Stimulated activated naive CD8-positive, alpha-beta T cell treated with anti-CD3 and anti-CD28 coated beads, Interleukin-15, amount 100 ng/mL, for 72 hours (primary cell): ENCODE data around the gene WDFY1.

Source experiments
- ATAC-seq: fragments of 150-1000 bp; cut with Tn5 transposase; 2 replicates; pipeline ENCODE4 v1.10.0; 2021; ENCODE audit warnings: mild to moderate bottlenecking, moderate library complexity
- DNase-seq, 2 donors: peaks; one replicate each; pipeline ENCODE4 v3.0.0; 2021 to 2022
- H3K27ac Mint-ChIP-seq, 2 donors: one replicate each; pipeline ENCODE4 v1.8.0; 2022; ENCODE audit warnings: mild to moderate bottlenecking in 2 of 2, mixed read lengths in 2 of 2, moderate library complexity in 2 of 2
- H3K27me3 Mint-ChIP-seq: one replicate; pipeline ENCODE4 v1.8.0; 2022; ENCODE audit warnings: mixed read lengths
- H3K4me1 Mint-ChIP-seq: one replicate; pipeline ENCODE4 v1.8.0; 2022; ENCODE audit warnings: mild to moderate bottlenecking, mixed read lengths
- H3K4me3 Mint-ChIP-seq, 2 donors: one replicate each; pipeline ENCODE4 v1.8.0; 2022; ENCODE audit warnings: mild to moderate bottlenecking in 2 of 2, mixed read lengths in 2 of 2, moderate library complexity in 1 of 2
- H3K9me3 Mint-ChIP-seq, 2 donors: one replicate each; pipeline ENCODE4 v1.8.0; 2022; ENCODE audit warnings: mixed read lengths in 2 of 2

The WDFY1 gene

DNA sequence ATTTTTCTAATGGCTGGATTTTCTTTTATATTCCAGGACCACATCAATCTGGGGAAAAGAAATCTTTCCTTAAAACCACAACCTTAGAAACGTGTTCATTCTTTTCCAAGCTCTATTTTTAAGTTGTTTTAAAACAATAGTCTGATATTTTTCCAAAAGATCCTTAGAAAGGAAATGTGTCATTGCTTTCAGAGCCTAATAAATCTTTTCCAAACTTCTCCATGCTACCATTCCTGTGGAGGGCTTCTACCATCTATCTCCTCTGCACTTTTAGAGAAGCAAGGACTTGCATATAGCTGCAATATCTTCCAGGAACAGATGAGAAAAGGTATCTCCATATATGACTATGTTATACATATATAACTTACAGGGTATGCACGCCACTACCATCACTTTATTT is 21.2 kb downstream of the WDFY1 start:
- DNase-seq, result no peak

DNA sequence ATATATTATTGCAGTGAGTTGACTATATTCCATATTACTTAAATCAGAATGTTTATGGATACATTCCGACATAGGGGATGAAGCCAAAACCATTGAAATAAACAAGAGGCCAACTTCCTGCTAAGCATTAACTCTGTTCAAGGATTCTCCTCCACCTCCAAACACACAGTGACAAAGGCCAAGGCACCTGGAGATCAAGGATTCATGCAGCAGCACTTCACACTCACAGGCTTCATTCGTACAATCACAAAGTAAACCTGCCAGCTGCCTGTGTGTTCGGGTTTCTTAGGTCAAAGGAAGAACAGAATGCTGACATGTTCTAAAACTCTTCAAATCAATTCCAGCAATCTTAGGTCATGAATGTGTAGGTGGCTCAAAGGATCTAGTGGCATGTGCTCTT is 22.8 kb downstream of the WDFY1 start:
- peaks cover 14% of the 10 kb centered on the region for H3K4me1 Mint-ChIP-seq
- no peaks in the 10 kb centered on the region for H3K9me3 Mint-ChIP-seq
- DNase-seq, result no peak
- no peak overlapping the region for H3K27ac Mint-ChIP-seq
- ATAC-seq, result no peak
- H3K4me3 Mint-ChIP-seq, result no peak overlapping the region
- no peaks in the 10 kb centered on the region for H3K27me3 Mint-ChIP-seq

More for the DNA sequence above, 21.2 kb downstream of the WDFY1 start:
- H3K4me3 Mint-ChIP-seq, result no peak overlapping the region
- H3K27ac Mint-ChIP-seq, result no peak overlapping the region
- no peaks in the 10 kb centered on the region for H3K27me3 Mint-ChIP-seq
- peaks cover 26% of the 10 kb centered on the region for H3K4me1 Mint-ChIP-seq
- H3K9me3 Mint-ChIP-seq, result peaks cover 0 to 4% of the 10 kb centered on the region in 2 donors
- no peak for ATAC-seq

DNA sequence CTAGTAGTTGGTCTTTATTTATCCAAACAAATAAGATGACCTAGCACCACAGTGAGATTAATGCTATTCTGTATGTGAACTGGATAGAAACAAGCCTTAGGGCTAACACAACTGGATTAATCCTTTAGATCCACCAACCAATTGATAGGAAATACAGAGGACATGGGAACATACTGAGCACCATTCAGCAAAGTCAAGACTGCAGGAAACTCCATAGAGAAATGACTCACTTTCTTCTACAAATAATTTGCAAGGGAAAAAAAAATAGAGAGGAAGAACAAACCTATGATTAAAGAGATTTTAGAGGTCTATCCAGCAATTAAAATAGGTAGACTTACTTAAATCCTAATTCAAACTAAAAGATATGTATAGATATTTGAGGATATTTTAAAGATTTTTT is 23.9 kb downstream of the WDFY1 start:
- Mint-ChIP-seq H3K27me3 (no peaks in the 10 kb centered on the region), H3K4me1 (peaks cover 14% of the 10 kb centered on the region), H3K4me3 (no peak overlapping the region), H3K9me3 (no peaks in the 10 kb centered on the region), H3K27ac (no peak overlapping the region)
- ATAC-seq (no peak), DNase-seq (no peak)

- H3K9me3 Mint-ChIP-seq, result no peaks in the 10 kb centered on the region
- no peak overlapping the region for H3K4me3 Mint-ChIP-seq
- no peak overlapping the region for H3K27ac Mint-ChIP-seq
- DNase-seq (no peak), ATAC-seq (peak; percentile 40)
- peaks cover 14% of the 10 kb centered on the region for H3K4me1 Mint-ChIP-seq
- no peaks in the 10 kb centered on the region for H3K27me3 Mint-ChIP-seq
Observed at GRCh38 chr2:223920109-223920508, 25.0 kb downstream of the WDFY1 start.

GRCh38 chr2:223918671-223919134 is 26.4 kb downstream of the WDFY1 start:
- H3K27ac Mint-ChIP-seq, result no peak overlapping the region
- no peaks in the 10 kb centered on the region for H3K9me3 Mint-ChIP-seq
- H3K4me3 Mint-ChIP-seq, result no peak overlapping the region
- H3K27me3 Mint-ChIP-seq, result no peaks in the 10 kb centered on the region
- H3K4me1 Mint-ChIP-seq, result peaks cover 14% of the 10 kb centered on the region
- DNase-seq (no peak), ATAC-seq (no peak)

DNA sequence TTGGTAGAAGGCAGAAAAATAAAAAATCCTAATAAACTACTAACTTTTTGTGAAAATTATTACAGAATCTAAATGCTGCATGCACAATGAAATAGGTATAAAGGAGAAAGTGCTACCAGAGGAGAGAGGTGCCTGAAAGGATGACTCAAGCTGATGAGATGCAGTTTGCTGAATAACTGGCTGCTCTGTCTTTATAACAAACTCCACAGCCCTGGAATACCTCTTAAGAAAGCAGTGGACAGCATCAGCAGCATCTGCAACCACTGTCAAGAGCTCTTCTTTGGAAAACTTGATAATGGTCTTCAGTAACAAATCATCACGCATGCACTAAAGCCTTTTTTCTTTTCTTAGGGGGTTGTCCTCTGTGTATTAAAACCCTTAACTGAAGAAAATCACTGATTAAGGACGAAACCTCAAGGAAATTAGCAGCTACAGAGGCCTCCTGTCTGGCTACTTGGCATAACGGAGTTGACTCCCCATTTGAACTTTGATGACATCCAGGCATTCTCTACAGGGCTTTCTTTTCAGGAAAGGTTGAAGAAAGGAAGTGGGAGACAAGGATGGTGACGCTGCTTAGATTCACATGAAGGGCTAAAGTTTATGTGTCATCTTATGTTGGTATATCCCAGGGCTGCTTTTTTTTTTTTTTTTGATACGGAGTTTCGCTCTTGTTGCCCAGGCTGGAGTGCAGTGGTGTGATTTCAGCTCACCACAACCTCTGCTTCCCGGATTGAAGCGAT is 28.8 kb downstream of the WDFY1 start:
- H3K4me3 Mint-ChIP-seq, result no peak overlapping the region
- H3K9me3 Mint-ChIP-seq, result no peaks in the 10 kb centered on the region
- no peaks in the 10 kb centered on the region for H3K4me1 Mint-ChIP-seq
- H3K27ac Mint-ChIP-seq, result no peak overlapping the region
- no peak for ATAC-seq
- no peak for DNase-seq
- H3K27me3 Mint-ChIP-seq, result no peaks in the 10 kb centered on the region

DNA sequence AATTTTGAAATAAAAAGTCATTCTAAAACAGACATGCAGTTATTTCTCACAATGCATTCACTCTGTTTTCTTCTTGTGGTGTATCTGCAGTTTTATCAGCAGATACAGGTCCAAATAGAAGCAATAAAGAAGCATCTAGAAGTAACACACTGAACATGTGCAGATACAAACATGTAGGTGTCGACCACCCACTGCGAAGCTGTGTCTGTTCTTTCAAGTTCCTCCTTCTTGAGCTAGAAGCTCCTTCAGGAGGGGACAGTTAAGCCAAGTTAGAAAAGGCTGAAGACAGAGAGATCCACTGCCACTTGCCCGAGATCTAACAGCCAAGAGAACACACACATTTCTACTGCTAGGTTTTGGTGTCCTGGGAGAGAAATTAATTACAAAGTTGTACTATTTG is 30.1 kb downstream of the WDFY1 start:
- no peak for DNase-seq

DNA sequence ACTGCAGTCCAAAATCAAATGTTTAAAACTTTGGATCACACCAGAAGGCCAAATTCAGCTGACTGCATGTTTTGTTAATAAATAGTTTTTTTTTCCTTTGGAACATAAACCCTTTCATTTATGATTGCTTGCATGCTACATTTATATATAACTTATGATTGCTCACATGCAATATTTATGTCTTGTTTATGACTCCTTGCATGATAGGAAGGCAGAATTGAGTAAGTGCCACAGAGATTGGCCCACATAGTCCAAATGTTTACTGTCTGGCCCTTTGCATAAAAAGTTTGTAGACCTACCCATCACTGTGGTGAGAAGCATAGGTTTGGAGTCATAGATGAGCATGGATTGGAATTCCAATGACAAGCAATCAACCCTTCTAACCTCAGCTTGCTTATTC is 30.8 kb downstream of the WDFY1 start:
- Mint-ChIP-seq H3K9me3 (no peaks in the 10 kb centered on the region), H3K4me1 (peaks cover 4% of the 10 kb centered on the region), H3K27me3 (no peaks in the 10 kb centered on the region), H3K4me3 (no peak overlapping the region), H3K27ac (no peak overlapping the region)
- ATAC-seq (no peak), DNase-seq (no peak)

More for the DNA sequence above, 30.1 kb downstream of the WDFY1 start:
- no peaks in the 10 kb centered on the region for H3K9me3 Mint-ChIP-seq
- no peaks in the 10 kb centered on the region for H3K27me3 Mint-ChIP-seq
- no peak overlapping the region for H3K4me3 Mint-ChIP-seq
- no peak for ATAC-seq
- H3K27ac Mint-ChIP-seq, result peak overlapping the region in 1 of 2 donors; percentile 4
- peaks cover 4% of the 10 kb centered on the region for H3K4me1 Mint-ChIP-seq

DNA sequence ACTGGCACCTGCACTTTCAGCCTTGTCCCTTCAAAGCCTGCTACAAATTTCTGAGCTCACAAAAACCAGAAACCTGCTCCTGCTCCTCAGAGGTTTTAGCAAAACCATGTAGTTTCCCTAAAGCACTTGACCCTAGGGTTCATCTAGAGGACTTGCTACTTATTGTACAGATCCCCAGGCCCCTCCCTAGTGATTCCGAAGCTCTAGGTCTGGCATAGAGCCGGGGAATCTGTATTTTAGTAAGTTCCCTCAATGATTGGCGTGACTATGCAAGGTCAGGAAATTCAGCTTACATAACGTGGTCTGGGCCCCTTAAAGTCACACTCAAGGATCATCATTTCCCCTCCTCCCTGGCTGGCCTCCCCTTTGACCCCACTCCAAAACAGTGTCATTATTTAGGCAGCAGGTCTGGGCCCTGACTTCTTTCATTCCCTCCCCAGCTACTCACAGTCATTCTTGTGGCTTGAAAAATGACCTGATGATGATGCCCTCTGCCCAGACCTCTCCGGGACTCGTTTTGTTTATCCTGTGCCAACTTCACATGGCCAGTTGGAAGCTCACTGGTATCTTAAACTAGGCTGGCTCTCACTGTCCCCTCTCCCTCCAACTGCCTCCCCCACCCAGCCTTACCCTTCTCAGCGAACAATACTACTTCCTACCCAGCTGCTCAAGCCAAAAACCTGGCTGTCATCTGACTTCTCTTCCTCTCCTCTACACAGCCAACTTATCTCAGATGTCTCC is 36.0 kb downstream of the WDFY1 start:
- Mint-ChIP-seq H3K4me3 (no peak overlapping the region), H3K27me3 (no peaks in the 10 kb centered on the region), H3K4me1 (peaks cover 4% of the 10 kb centered on the region), H3K9me3 (no peaks in the 10 kb centered on the region), H3K27ac (no peak overlapping the region)
- DNase-seq (no peak), ATAC-seq (no peak)

GRCh38 chr2:223908304-223908998 is 36.7 kb downstream of the WDFY1 start:
- peaks cover 4% of the 10 kb centered on the region for H3K4me1 Mint-ChIP-seq
- H3K9me3 Mint-ChIP-seq, result no peaks in the 10 kb centered on the region
- H3K4me3 Mint-ChIP-seq, result no peak overlapping the region
- H3K27me3 Mint-ChIP-seq, result no peaks in the 10 kb centered on the region
- DNase-seq, result no peak
- H3K27ac Mint-ChIP-seq, result no peak overlapping the region
- ATAC-seq, result no peak

DNA sequence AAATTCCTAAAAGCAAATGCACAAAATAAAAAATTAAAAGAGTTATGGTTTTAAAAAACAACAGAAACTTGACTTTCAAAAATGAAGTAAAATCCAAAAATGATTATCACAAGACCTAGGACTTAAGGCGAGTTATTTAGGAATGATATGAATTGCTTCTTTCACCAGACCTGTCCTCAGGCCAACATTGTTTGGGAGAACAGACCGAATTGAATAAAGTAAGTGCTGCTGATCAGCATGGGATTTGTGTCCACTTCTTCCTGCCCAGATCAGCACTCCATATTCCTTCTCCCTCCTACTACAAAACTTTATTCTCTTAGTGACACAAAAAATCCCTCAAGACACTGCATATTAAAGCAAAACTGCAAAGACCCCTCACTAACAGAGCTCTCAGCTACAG is 39.1 kb downstream of the WDFY1 start:
- Mint-ChIP-seq H3K4me1 (peaks cover 4% of the 10 kb centered on the region), H3K9me3 (no peaks in the 10 kb centered on the region), H3K27me3 (no peaks in the 10 kb centered on the region), H3K27ac (no peak overlapping the region), H3K4me3 (no peak overlapping the region)
- no peak for ATAC-seq
- no peak for DNase-seq

DNA sequence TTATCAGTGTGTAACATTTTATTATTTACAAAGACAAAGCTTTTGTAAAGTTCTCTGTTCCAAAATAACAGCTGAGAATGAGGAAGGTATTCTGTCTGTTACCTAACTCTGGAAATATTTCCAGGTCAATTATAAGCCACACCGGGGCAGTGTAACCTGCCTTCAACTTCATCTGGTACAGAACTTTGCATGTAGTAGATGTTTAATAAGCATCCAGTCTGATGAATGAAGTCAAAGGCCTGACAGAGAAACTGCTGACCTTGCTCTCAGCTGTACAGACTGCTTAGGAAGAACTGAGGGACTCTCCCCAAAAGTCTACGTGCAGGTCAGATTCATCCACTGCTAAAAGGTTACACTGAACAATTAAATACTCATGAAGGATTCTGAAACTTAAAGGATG is 43.3 kb downstream of the WDFY1 start:
- Mint-ChIP-seq H3K4me3 (no peak overlapping the region), H3K9me3 (no peaks in the 10 kb centered on the region), H3K27me3 (no peaks in the 10 kb centered on the region), H3K4me1 (peaks cover 13% of the 10 kb centered on the region), H3K27ac (no peak overlapping the region)
- DNase-seq (no peak), ATAC-seq (no peak)

- no peak overlapping the region for H3K27ac Mint-ChIP-seq
Observed at GRCh38 chr2:223901311-223901710, 43.8 kb downstream of the WDFY1 start.

GRCh38 chr2:223900531-223900930 is 44.6 kb downstream of the WDFY1 start:
- no peak for ATAC-seq
- no peaks in the 10 kb centered on the region for H3K9me3 Mint-ChIP-seq
- no peak for DNase-seq
- no peak overlapping the region for H3K4me3 Mint-ChIP-seq
- H3K27me3 Mint-ChIP-seq, result no peaks in the 10 kb centered on the region
- H3K27ac Mint-ChIP-seq, result no peak overlapping the region
- H3K4me1 Mint-ChIP-seq, result peaks cover 18% of the 10 kb centered on the region

More at GRCh38 chr2:223901311-223901710, 43.8 kb downstream of the WDFY1 start:
- peaks cover 18% of the 10 kb centered on the region for H3K4me1 Mint-ChIP-seq
- no peak overlapping the region for H3K4me3 Mint-ChIP-seq
- H3K9me3 Mint-ChIP-seq, result no peaks in the 10 kb centered on the region
- no peaks in the 10 kb centered on the region for H3K27me3 Mint-ChIP-seq
- ATAC-seq (no peak), DNase-seq (no peak)

DNA sequence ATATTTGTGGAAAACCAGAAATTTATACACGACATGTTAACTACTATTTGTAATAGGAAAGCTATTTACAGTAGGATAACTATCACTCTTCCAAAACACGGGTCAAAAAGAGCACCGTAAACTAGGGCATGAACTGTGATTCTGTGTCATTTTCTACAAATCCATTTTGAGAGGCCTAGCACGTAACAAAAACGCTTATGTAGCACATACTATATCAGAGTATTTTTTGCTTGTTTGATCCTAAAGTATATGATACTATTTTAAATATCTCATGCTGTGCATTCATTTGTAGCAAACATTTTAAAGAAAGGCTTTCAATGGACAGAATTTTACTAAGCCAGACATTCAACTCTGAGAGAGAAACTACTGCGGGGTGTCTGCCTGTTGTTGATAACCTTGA is 45.1 kb downstream of the WDFY1 start:
- no peak for DNase-seq
- Mint-ChIP-seq H3K9me3 (no peaks in the 10 kb centered on the region), H3K4me1 (peaks cover 18% of the 10 kb centered on the region), H3K4me3 (no peak overlapping the region), H3K27me3 (no peaks in the 10 kb centered on the region), H3K27ac (no peak overlapping the region)
- no peak for ATAC-seq
